Measurements from ENCODE around the gene TMEM131L.

The TMEM131L gene

DNA sequence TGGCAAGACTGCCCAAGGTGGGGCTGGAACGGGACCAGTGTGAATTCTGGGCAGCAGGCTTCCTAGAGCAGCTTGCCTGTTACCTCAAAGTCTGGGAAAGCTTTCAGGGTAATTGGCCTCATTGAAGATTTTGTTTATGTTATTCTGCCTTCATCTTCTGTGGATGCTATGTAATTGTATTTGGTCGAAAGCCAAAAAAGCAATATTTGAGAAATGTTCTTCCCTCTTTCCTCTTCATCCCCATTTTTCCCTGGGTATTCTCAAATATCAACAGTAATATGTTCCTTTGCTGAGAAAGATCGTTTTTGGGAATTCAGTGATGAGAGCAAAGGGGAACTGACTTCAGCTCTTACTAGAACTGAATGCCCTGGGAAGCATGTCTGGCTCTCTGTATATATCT, 12.9 kb downstream of the TMEM131L start:
- no peak for DNase-seq (ENCODE audit: low spot score)

DNA sequence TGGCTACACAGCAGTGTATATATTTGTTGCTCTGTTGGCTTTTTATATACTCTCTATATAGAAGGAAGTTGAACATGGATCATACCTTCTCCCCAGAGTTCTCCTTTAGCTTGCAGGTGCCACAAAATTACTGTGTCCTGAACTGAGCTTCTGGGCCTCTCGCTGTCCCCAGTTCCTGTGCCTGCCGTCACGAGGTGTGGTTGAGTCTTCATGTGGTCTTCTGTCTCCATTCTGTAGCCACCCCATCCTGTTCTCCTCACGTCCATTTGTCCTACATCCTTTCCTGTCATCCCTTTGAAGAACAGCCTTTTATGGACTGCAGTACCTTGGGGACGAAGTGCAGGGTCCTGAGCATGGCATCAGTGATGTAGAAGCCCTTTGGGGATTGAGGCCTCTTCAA, 14.5 kb downstream of the TMEM131L start:
- no peak for DNase-seq (ENCODE audit: low spot score)

DNA sequence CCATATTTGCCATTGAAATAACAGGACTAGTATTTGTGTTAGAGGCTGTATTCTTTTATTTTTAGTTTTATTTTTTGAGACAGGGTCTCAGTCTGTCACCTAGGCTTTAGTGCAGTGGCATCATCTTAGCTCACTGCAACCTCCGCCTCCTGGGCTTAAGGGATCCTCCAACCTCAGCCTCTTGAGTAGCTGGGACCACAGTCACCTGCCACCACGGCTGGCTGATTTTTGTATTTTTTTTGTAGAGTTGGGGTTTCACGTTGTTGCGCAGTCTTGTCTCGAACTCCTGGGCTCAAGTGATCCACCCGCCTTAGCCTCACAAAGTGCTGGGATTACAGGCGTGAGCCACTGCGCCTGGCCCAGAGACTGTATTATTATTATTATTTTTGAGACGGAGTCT, 15.3 kb downstream of the TMEM131L start:
- DNase-seq (ENCODE audit: low spot score): no peak

DNA sequence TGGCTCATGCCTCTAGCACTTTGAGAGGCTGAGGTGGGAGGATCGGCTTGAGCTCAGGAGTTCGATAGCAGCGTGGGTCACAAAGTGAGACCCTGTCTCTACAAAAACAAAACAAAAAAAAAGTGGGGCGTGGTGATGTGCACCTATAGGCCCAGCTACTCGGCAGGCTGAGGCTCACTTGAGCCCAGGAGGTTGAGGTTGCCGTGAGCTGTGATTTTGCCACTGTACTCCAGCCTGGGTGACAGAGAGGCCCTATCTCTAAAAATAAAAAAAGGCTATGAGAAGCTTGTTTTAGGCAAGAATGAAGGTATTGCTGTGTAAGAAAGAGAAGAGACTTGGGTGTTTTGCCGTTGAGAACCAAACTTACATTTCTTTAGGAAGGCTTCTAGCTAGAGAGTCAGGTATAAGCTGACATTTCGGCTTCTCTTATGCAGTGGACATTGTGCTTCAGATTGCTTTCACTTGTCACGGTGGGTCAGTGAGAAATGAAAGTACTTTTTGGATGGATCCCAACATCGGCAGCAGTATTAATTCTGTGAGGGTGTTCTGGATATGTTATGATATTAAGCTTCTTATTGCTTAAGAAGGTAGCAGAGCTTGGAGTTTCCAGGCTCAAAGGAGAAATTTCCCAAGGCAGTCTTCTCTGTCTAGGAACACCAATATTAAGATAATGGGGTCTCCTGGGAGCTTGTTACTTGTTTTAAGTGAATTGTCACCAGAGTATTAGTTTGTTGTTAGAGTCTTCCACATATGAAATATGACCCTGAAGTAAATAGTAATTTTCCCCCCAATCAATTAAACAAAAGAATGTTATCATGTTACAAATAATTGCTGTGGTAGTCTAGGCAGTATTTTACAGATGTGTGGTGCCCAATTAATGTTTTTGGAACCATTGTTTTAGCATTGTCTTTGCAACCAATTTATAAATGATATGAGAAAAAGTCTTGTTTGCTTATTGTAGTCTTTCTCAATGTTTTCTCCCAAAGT, 17.6 kb downstream of the TMEM131L start:
- DNase-seq (ENCODE audit: low spot score): no peak

DNA sequence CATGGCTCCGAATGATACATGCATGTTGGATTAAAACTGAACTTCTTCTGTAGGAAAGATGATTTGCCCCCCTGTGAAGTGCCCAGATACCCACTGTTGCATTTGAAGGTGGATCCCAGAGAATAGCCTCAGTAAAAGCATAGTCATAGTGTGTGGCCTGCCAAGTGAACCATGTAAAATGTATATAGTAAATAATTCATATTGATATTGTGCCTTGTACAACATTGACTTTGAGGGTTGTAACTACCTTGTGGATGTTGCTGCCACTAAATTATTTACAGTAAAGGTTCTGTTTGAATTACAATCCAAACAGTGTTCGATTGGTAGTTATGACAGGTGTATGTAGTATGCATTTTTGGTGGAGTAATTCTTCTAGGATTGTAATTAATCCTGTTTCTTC, 19.2 kb downstream of the TMEM131L start:
- no peak for DNase-seq (ENCODE audit: low spot score)

DNA sequence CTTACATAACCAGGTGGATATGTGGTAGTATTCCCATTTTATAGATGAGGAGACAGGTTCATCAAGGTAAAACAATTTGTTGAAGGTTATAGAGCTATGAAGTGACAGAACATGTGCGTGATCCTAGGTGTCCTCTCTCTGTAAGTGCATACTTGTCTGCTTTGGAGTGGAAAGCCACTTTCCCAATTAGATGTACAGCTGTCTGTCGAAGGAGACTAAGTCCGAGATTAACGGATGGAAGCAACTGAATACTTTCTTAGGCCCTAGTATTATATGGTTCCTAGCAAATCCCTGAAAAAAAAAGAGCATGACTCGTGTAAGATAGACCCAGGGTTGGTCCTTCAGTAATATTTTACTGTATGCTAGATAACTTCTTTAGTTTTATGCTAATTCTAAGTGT, 19.7 kb downstream of the TMEM131L start:
- DNase-seq (ENCODE audit: low spot score): no peak

DNA sequence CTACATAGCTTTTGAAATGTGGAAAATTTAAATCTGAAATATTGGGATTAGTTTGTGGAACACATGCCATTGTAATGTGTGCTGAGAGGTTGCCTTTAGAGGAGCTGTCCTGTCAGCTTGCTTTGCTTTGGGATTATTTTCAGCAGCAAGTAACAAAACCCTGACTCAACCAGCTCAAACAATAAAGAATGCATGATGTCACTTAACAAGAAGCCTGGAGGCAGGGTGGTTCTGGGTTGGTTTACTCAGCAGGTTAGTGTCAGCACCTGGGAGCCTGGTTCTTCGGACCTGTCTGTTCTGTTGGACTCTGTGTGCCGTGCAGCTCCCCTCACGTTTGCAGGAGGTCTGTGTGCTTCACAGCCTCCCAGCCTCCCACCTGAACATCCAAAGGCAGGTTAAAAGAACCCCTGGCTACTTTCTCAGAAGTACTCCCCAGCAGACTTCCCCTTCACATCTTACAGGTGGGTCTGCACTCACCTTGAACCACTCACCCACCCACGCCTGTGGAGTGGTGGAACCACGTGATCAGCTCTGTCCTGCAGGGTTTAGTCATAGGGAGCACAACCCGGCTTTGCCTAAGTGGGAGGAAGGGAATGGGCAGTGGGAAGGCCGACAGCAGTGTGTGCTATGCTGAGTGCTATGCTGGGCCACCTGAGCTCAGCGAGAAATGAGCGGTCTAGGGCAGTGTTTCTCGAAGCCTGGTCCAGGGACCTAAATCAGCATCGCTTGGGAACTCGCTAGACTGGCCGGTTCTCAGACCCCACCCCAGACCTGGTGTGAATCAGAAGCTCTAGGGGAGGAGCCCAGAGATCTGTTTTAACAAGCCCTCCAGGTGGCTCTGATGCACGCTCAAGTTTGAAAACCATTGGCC, 20.4 kb downstream of the TMEM131L start:
- no peak for DNase-seq (ENCODE audit: low spot score)

DNA sequence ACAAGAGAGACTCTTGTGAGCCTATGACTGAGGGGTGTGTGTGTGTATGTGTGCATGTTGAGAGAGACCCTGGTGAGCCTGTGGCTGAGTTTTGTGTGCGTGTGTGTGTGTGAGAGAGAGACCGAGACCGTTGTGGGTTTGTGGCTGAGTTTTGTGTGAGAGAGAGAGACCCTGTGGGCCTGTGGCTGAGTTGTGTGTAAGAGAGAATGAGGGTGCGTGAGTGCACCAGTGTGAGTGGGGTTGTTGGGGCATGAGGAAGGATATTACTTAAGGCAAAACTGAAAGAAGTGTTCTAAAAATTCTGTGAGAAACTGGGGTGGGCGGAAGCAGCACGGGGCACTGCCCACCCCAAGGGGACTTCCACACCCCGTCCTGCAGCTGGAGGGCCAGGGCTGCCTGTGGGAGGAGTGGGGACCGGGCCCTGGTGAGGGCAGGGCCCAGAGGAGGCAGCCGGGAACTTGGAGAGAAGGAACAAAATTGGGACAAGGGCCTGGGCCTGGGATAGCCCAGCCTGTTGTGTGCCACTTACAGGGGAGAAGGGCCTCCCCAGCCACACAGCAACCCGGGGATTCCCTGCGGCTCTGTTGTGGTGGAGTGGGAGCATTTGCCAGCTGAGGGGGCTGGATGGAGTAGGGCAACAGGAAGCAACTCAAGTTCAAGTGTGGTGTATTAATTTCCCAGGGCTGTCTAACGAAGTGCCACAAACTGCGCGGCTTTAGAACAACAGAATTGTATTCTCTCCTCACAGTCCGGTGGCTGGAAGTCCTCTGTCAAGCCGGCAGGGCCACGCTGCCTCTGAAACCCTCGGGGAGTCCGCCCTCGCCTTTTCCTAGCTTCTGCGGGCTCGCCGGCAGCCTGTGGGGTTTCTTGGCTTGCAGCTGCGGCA, 22.1 kb downstream of the TMEM131L start:
- no peak for DNase-seq (ENCODE audit: low spot score)

DNA sequence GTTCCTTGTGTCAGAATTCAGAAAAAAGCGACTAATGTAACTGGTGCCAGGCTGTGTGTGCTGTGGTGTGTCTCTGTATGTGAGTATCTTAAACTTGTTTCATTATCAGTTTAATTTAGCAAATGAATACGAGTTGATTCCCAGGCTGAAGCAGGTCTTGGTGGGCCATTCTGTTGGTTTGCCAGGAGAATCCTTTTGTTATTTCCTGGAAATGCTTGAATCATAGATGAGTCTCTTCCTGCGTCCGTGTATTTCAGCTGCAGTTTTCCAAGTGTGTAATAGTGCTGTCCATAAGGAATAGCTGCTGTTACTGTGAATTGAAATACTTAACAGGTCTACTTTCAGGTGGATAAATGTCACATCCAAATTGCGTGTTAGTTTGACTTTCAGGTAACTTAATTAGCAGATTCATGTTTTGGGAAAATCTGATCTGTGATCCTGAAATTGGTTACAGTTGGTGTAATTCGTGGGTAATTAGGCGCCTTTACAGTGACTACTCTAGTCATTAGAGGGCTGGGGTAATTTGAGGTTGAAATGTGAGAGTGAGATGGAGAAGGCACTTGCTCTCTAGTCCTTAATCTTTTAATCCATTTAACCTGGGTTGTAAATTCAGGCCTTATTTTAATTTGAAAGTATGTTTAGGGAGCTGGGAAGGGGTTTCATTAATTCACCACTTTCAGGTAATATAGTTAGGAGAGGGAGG, 23.8 kb downstream of the TMEM131L start:
- no peak for DNase-seq (ENCODE audit: low spot score)

DNA sequence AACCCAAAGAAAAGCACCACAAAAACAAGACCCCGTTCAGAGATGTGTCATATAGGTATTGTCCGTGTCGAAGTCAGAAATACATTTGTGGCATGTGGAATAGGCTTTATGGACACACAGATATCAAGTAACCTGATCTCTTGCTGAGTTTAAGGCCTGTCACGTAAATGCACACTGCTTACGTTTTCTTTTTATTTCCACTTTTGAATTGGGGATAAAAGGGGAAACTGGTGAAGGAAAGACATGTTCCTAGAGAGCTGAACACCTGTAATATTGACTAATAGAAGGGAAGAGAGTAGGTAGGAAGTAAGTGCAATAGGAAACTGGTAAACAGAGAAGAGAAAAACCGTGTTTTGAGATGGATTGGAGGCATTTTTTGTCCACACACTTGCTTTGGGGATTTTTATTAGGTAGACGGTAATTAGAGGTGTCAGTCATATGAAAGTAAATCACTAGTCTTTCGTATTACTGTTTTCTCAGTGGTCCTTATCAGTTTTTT, 24.9 kb downstream of the TMEM131L start:
- no peak for DNase-seq (ENCODE audit: low spot score)

DNA sequence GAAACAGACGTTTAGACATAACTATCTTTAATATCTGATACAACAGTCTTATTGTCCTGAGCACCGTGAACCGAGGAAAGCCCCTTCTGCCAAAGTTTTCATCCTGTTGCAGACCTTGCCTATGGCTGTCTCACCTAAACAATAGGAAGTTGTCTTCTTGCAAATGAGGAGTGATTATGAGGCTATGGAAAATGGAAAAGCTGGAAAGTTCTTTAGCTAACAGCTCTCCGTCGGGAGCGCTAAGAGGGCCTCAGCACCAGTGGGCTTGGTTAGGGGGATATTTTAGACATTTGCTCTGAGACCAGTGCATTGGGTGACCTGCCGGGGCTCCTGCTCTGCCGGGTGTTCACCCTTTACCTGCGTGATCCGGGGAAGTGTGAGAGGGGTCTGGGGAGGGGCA, 28.4 kb downstream of the TMEM131L start:
- no peak for DNase-seq (ENCODE audit: low spot score)

DNA sequence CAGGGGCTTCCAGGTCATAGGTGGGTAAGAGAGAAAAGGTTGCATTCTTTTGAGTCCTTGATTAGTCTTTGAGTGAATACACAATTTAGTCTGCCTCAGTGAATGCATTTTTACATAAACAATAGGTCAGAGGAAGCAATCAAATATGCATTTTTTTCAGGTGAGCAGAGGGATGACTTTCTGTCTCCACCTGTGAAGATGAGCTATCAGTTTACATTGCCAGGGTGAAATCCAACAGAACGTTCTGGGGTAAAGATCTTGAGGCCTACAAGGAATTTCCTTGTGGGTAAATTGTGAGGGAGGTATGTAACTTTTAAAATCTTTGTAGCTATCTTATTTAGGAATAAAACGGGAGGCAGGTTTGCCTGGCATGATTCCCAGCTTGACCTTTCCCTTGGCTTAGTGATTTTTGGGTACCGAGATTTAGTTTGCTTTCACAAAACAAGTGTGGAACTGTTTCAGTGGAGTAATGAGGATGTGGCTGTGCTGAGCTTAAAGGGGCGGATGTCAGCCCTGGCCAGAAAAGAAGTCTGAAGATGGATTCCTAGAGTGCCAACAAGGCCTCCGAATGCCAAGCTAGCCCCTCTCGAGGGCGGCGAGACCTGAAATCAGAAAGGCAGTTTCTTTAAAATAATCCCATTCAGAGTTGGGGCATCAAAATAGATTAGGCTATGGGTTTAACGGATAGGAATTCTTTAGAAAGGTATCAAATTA, 29.5 kb downstream of the TMEM131L start:
- no peak for DNase-seq (ENCODE audit: low spot score)

DNA sequence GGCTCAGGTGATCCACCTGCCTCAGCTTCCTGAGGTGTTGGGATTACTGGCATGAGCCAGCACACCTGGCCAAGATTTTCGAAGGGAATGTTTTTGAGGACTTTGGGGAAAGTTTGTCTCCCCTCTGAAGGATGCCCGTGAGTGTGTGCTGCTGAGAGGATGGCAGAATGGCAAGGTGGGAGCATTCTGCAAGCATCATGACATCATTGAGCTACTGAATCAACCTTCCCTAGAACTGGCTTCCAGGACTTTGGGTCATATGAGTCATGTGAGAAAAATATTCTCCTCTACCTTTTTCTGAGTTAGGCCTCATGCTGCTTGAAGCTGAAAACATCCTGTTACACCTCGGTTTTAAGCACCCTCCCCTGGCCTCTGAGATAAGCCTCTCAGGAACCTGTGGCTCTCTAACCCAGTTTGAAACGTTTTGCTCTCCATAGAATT, 31.0 kb downstream of the TMEM131L start:
- DNase-seq (ENCODE audit: low spot score): no peak

DNA sequence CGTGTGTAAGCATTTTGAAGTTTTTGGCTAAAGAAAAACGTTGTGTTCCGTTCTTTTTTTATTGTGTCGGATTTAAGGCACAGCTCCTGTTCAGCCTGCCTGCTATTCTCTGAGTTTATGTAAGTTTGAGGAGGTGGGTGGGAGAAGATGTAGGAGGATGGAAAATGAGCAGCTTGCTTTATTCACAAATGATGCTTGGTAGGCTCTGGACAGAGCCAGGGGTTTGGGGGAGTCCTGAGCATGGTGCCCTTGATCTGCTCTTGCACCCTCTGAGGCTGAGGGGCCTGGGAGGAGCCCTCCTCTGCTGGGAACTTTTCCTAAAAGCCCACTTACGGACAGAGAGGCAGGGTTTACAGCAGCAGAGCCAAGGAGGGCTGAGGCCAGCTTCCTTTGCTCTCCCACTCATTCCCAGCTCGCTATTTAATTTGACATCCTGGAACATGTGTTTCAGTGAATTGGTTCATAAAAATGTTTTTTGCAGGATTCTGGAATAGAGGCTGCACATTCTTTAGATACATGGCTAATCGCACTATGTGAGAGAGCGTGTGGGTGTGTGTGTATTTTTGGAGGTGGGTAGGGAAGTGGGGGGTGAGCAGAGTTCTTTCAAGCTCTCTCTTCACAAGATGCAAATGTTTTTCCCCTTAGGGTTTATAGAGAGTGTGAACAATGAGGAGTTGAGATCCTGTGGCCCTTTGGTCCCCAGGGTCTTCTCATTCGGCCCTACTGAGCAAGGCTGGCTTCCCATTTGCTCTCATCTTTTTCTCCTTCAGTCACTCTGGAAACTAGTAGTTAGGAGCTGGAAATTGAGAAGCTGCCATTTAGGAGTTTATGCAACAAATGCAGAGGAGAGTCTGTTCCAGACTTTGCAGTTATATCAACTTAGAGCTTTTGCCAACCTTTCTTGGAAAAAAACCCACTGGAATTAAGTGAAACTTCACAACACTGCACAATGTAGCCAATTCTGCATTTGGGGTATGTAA, 32.1 kb downstream of the TMEM131L start:
- no peak for DNase-seq (ENCODE audit: low spot score)

DNA sequence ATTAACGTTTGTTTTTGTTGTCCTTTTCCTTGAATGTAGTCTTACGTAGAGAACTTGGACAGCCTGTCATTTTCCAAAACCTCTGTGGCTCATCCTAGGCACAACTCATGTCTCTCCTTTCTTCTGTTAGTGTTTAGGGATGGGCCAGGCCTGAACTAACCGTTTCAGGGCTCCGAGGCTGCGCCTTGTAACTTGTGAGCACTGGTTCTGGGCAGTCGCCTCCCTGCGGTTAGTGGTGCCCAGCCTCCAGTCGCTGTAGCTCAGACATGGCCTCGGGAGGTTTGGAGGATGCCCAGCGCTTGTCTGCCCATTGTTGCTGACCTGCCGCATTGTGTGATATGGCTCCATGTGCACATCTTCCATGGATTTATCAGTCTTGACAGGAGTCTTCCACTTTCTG, 32.8 kb downstream of the TMEM131L start:
- no peak for DNase-seq (ENCODE audit: low spot score)

DNA sequence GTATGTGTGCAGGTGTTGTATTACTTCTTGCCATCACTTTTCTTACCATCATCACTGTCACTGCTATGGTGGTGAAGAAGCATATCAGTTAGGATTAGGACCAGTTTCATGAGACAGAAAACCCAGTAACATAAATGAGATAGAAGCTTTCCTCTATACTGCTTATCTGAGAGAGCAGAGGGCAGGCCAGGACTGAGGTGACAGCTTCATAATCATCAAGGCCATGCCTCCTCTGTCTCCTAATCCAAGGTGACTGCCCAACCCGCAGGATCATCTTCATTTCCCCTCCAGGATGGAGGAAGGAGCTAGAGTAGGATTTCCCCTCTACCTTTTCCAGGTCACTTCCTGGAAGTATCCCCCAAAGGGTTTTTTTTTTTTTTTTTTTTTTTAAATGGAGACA, 35.4 kb downstream of the TMEM131L start:
- DNase-seq (ENCODE audit: low spot score): no peak

DNA sequence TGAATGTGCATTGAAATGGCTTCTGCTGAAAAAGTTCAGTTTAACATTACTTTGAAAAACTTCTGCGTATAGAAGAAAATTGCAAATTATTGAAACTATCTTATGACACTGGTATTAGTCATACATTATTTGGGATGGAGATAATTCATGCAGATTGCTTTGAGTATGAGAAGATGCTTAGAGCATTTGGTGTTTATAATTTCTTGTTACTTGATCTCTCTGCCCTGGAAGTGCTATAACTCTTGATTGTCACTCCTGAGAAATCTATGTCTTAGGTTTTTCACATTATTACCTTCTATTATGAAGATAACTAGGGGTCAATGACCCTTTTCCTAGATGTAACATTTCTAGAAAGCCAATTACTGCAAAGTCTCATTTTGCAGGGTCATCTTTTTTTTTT, 36.4 kb downstream of the TMEM131L start:
- no peak for DNase-seq (ENCODE audit: low spot score)

DNA sequence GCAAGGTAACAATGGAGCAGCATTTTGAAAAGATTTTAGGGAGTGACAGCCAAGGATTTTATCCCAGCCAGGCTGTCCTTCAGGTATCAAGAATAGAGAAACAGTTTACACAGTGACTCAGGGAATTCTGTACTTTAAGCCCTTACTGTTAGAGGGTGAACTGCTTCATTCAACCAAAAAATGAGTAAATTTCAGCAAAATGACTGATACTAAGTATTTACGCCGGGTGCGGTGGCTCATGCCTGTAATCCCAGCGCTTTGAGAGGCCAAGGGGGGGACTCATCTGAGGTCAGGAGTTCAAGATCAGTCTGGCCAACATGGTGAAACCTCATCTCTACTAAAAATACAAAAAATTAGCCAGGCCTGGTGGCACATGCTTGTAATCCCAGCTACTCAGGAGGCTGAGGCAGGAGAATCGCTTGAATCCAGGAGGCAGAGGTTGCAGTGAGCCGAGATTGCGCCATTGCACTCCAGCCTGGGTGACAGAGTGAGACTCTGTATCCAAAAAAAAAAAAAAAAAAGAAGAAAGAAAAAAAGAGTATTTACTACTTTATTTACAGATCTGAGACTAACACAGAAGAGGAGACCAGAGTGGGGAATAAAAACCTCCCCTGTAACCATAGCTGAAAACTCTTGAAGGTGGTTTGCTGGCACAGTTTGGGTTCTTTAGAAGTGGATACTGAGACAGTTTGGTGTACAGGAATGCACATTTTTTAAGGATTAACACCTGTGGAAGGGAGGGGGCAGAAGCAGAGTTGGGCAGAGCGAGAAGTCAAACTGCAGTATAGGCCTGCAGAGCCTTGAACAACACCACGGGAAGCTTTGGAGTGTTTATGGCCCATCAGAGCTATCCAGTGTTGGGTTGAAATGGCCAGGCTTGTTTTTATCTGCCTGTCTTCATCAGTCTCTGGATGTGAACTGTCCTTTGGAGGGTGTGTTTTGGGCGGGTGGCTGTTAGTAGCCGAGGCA, 40.5 kb downstream of the TMEM131L start:
- no peak for DNase-seq (ENCODE audit: low spot score)
